ENCODE measurements around the gene SSC4D.

SSC4D gene

GRCh38 chr7:76351372-76351771 is 58.1 kb downstream of the SSC4D start:
- Histone ChIP-seq H3K9me3 (ENCODE audit: severe bottlenecking) (no peaks in the 10 kb centered on the region), H3K4me3 (ENCODE audit: low read depth, low read length) (no peak overlapping the region), H3K27me3 (ENCODE audit: insufficient read depth, low read depth, severe bottlenecking) (no peaks in the 10 kb centered on the region), H3K36me3 (peaks cover 89% of the 10 kb centered on the region), H3K27ac (no peak overlapping the region)
- no peak for DNase-seq
- TF ChIP-seq, protein P1, sequence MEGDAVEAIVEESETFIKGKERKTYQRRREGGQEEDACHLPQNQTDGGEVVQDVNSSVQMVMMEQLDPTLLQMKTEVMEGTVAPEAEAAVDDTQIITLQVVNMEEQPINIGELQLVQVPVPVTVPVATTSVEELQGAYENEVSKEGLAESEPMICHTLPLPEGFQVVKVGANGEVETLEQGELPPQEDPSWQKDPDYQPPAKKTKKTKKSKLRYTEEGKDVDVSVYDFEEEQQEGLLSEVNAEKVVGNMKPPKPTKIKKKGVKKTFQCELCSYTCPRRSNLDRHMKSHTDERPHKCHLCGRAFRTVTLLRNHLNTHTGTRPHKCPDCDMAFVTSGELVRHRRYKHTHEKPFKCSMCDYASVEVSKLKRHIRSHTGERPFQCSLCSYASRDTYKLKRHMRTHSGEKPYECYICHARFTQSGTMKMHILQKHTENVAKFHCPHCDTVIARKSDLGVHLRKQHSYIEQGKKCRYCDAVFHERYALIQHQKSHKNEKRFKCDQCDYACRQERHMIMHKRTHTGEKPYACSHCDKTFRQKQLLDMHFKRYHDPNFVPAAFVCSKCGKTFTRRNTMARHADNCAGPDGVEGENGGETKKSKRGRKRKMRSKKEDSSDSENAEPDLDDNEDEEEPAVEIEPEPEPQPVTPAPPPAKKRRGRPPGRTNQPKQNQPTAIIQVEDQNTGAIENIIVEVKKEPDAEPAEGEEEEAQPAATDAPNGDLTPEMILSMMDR (IDR thresholded peaks at IDR 0.05; ENCODE audit: low read depth, low read length): no peak

- no peak for DNase-seq
- Histone ChIP-seq H3K27ac (no peak overlapping the region), H3K4me3 (ENCODE audit: low read depth, low read length) (no peak overlapping the region), H3K36me3 (peaks cover 89% of the 10 kb centered on the region), H3K9me3 (ENCODE audit: severe bottlenecking) (no peaks in the 10 kb centered on the region), H3K27me3 (ENCODE audit: insufficient read depth, low read depth, severe bottlenecking) (no peaks in the 10 kb centered on the region)
- TF ChIP-seq, protein P1 (IDR thresholded peaks at IDR 0.05; ENCODE audit: low read depth, low read length): no peak
Observed at GRCh38 chr7:76349313-76349885, 60.1 kb downstream of the SSC4D start.

GRCh38 chr7:76347710-76348109 is 61.8 kb downstream of the SSC4D start:
- Histone ChIP-seq H3K36me3 (peaks cover 94% of the 10 kb centered on the region), H3K27me3 (ENCODE audit: insufficient read depth, low read depth, severe bottlenecking) (no peaks in the 10 kb centered on the region), H3K4me3 (ENCODE audit: low read depth, low read length) (no peak overlapping the region), H3K9me3 (ENCODE audit: severe bottlenecking) (no peaks in the 10 kb centered on the region), H3K27ac (no peak overlapping the region)
- TF ChIP-seq, protein P1 (IDR thresholded peaks at IDR 0.05; ENCODE audit: low read depth, low read length): no peak
- DNase-seq: no peak

GRCh38 chr7:76346778-76347177 is 62.7 kb downstream of the SSC4D start:
- Histone ChIP-seq H3K27ac (no peak overlapping the region), H3K27me3 (ENCODE audit: insufficient read depth, low read depth, severe bottlenecking) (no peaks in the 10 kb centered on the region), H3K4me3 (ENCODE audit: low read depth, low read length) (no peak overlapping the region), H3K9me3 (ENCODE audit: severe bottlenecking) (no peaks in the 10 kb centered on the region), H3K36me3 (peaks cover 96% of the 10 kb centered on the region)
- DNase-seq: no peak
- TF ChIP-seq, protein P1 (IDR thresholded peaks at IDR 0.05; ENCODE audit: low read depth, low read length): no peak

- H3K4me3 ChIP-seq (ENCODE audit: low read depth, low read length): no peak overlapping the region
- H3K27ac ChIP-seq: no peak overlapping the region
- TF ChIP-seq, protein P1 (IDR thresholded peaks at IDR 0.05; ENCODE audit: low read depth, low read length): no peak
- no peaks in the 10 kb centered on the region for H3K9me3 ChIP-seq (ENCODE audit: severe bottlenecking)
- no peak for DNase-seq
- H3K27me3 ChIP-seq (ENCODE audit: insufficient read depth, low read depth, severe bottlenecking): no peaks in the 10 kb centered on the region
- H3K36me3 ChIP-seq: peaks cover 95% of the 10 kb centered on the region
Observed at GRCh38 chr7:76346097-76346496, 63.4 kb downstream of the SSC4D start.

GRCh38 chr7:76343931-76344321 is 65.6 kb downstream of the SSC4D start:
- TF ChIP-seq, protein P1 (IDR thresholded peaks at IDR 0.05; ENCODE audit: low read depth, low read length): no peak
- no peak for DNase-seq
- no peaks in the 10 kb centered on the region for H3K27me3 ChIP-seq (ENCODE audit: insufficient read depth, low read depth, severe bottlenecking)
- H3K9me3 ChIP-seq (ENCODE audit: severe bottlenecking): no peaks in the 10 kb centered on the region
- H3K4me3 ChIP-seq (ENCODE audit: low read depth, low read length): no peak overlapping the region
- no peak overlapping the region for H3K27ac ChIP-seq
- H3K36me3 ChIP-seq: peaks cover 95% of the 10 kb centered on the region
